Fibroblast of upper back skin (primary cell): ENCODE results near the gene MAP7D1.
A peak's percentile ranks its signal among the peaks of the same experiment; 100 is the strongest.

Experiments used
- DNase-seq: peaks from one replicate; pipeline ENCODE4 v3.0.0-alpha.2; 2013

Gene MAP7D1

DNA sequence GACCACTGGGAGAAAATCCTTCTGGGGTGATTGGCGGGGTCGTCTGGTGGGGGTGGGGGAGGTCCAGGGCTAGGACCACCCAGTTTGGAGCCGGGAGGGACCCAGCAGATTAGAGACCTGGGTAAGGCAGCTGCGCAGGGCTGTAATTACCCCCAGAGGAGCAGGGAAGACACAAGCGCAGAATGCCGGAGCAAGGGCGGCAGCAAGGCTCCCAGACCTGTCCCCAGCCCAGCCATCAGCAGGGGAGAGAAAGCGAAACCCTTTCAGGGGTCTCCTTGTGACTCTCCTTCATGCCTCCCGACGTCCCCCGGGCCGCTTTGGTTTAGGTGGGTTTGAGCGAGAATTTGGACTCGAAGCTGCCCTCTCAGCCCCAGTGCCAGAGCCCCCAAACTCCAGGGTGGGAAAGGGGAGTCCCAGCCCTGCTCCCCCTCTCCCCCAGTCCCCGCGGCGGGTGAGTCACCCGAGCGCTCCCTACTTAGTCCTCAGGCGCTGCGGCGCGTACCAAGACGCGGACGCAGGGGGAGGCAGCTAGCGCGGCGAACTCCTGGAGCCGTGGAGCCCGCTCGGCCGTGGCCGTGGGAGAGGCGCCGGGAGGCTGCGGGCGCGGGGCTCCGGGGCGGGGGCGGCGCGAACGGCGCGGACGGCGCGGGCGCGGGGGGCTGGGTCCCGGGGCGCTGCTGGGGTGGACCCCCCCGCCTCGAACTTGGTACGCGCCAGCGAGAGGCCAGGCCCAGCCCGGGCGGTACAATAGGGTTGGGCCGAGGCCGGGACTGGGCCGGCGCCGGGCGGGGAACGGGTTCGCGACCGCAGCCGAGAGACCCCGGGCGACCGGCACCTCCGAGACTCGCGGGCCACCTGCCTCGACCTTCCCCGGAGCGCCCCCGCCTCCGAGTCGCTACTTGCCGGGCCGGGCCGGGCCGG lies at the start of gene MAP7D1:
Gene MAP7D1, plus strand, starts transcription at position 753 of the 921 bp plus-strand sequence. CDS start 258 bp downstream, outside the sequence.
- DNase-seq: peak; percentile 85

DNA sequence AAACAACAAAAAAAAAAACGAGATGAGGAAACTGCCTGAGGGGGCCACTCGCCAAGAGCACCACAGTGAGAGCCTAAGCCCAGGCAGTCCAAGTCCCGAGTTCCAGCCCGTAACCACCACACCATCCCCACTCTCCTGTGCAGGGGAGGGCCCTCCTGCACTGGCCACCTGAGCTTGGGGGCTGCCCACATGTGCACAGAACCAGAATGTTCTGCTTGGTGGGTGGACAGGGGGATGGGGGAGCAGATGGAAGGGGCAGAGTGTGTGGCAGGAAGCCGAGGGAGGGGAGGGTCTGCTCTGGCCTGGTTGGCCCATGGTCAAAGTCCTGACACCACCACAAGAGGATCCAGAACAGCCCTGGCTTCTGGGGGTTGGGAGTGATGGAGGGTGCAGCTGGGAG lies 49.7 kb upstream of the MAP7D1 start:
- DNase-seq: no peak

DNA sequence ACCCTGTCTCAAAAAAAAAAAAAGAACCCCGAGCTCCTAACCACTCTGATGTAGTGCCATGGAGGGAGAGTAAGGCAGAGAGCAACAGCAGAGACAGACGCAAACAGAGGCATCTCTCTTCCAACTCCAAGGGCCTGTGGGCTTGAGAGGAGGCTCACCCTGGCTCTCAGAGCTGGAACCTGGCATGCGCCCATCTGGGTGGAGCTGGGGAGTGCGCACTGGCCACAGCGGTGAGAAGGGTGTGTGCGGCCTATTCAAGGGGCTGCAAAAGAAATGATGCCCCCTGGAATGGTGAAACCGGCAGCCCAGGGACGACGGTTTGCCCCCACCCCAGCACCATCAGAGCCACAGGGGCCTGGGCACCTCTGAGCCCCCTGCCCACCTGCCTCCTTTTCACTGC lies 48.6 kb upstream of the MAP7D1 start:
- DNase-seq: no peak

DNA sequence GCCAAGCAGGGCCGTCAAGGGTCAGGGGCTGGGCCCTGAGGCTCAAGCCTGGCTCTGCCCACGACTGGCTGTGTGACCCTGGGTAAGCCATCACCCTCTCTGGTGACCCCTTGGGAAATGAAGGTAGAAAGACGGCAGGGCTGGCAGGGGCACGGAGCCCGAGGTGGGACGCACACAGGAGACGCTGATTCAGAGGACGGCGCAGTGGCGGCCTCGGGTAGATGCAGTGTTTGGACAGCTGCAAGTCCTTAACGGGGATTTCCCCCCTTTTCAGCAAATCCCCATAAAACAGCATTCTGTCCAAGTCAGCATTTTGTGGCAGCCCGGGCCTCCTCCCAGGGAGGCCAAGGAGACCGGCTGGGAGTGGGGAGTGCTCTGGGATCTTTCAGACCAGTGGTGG lies 47.6 kb upstream of the MAP7D1 start:
- DNase-seq: peak; percentile 86

DNA sequence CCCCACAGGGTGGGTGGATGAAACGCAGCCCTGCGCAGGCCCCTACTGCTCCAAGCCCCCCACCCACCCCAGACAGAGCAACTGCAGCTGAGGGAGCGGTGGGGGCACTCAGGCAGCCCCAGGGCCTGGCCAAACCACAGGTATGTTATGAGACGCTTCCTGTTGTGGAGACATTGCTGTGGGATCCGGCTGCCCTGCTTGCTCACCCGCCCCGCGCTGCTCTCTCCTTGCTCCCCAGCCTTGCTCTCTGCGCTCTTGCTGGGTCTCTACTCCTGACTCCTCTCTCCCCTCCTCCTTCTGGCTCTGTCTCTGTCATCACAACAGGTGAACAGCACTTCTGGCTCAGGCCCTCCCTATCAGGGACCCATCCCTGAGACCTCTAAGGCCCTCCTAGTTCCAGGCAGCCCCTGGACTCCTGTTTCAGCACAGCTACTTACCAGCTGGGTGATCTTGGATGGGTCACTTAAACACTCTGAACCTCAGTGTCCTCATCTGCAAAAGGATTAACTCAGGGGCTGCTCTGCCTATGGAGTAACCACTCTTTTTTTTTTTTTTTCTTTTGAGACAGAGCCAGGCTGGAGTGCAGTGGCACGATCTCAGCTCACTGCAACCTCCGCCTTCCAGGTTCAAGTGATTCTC lies 46.8 kb upstream of the MAP7D1 start:
- peak; percentile 87 for DNase-seq

DNA sequence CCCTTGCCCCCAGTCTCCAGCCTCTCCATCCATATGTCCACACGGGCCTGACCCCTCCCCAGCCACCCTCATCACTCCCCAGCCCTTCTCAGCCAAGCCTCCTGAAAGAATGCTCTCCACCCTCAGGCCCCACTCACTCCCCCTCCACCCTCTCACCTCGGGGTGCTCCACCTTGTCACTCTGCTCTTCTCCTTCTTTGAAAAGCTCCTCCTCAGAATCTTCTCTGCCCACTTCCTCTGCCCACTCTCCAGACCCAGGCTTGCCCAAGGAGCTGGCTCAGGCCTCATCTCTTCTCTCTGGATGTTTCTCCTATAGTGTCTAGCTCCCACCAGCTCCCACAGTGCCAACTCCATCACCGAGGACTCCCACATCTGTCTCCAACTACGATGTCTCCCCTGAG lies 44.8 kb upstream of the MAP7D1 start:
- DNase-seq: no peak

DNA sequence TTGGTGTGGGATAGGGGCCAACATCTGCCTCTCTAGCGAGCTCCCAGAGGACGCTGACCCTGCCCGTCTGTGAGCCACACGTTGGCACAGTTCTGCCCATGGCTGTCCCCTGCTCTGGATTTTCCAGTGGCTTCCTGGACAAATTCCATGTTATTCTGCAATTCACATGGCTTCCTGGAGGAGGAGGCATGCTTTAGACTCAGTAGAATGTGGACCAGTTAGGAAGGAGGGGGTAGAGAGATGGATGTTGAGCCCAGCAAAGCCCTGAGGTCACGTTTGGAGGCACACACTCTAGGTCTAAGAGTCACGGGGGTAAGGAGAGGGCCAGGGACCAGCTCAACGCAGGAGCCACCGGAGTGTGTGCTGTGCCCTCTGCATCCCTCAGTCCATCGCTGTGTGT lies 43.1 kb upstream of the MAP7D1 start:
- no peak for DNase-seq

DNA sequence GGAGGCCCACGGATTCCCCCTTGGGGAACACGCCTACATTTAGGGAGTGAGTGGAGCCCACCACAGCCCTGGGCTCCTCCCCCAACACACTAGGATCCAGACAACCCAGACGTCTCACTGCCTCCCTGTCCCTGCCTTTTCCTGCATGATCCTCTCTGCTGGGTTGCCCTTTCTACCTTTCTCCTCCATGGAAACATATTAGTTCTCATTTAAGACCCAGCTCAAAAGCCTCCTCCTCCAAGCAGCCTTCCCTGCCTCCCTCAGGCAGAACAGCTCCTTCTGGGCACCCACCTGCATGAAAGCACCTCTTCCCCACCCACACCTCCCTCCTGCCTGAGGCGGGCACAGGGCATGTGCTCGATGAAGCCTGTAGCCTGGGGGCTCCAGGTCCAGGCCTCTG lies 41.6 kb upstream of the MAP7D1 start:
- DNase-seq: no peak

DNA sequence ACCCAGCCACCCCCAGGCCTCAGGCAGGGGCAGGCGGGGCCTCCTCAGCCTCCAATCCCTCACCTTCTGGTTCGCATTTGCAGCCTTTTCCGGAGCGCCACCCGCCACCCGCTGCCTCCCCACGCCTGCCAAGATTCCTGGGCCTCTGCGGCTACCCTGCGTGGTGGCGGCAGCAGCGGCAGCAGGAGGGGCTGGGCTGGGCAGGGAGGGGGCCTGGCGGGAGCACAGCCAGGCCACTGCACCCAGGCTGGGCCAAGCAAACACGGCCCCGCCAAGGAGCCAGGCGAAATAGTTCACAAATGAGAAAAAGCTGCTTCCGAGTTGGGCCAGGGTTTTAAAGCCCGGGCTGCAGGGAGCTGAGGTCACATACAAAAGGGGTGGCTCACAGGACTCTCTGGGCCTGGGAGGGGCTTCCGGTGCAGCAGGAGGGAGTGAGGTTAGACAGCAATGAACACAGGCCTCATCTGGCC lies 40.7 kb upstream of the MAP7D1 start:
- DNase-seq: peak; percentile 90

DNA sequence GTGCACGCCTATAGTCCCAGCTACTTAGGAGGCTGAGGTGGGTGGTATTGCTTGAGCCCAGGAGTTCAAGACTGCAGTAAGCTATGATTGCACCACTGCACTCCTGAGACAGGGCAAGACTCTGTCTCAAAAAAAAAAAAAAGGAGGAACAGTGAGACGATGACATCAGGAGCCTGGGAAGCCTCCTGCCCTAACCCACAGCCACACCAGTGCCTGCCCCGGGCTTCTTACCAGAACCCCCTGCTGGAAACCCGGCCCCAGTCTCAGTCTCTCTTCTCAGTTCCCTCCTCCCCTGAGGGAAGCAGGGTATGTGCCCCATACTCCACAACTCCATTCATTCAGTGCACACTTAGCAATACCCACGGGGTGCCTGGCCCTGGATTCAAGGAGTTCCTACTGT lies 40.0 kb upstream of the MAP7D1 start:
- peak; percentile 61 for DNase-seq

DNA sequence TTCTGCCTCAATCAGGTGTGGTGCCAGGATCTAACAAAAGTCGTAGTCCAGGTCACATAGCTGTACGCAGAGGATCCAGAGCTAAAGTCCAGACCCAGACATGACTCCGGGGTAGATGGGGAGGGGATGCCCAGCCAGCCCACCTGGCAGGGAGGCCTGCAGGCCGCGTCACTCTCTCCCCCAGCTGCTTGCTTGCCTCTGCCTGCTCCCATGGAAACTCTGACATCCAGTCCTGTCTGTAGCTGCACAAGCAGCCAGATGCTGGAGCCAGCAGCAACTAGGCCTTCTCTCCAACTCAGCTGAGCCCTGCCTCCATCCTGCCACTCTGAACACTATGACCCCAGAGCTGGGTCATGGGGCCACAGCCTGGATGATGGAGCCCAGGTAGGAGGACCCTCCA lies 39.1 kb upstream of the MAP7D1 start:
- no peak for DNase-seq

DNA sequence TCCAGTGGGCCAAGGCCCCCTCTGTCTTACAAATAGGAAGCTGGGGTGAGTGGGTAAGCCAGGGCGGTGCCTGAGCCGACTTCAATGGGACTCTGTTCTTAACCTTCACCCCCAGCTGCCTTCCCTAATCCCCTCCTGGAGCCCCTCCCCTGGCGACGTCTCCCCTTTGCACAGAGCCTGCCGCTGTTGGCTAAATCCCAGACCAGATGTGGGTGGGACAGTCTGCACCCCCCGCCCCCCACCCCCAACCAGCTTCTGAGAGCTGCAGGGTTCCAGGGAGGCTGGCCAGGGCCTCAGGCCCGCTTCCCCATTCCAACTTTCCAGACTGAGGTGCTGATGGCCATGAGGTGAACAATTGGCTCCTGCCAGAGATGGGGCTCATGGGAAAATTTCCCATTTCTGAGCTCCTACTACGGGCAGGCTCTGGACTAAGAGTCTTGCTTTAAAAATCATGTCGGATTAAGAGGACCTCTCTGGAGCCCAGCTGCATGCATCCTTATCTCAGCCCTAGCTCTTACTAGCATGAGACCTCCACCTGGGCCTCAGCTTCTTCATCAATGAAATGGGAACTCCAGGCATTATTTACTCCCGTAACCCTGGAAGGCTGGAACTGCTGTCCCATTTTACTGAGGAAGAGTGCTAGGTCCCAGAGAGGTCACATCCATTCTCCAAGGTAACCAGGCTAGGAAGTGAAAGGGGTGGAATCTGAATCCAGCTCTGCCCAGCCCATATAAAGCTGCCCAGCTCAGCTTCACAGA lies 37.3 kb upstream of the MAP7D1 start:
- no peak for DNase-seq

DNA sequence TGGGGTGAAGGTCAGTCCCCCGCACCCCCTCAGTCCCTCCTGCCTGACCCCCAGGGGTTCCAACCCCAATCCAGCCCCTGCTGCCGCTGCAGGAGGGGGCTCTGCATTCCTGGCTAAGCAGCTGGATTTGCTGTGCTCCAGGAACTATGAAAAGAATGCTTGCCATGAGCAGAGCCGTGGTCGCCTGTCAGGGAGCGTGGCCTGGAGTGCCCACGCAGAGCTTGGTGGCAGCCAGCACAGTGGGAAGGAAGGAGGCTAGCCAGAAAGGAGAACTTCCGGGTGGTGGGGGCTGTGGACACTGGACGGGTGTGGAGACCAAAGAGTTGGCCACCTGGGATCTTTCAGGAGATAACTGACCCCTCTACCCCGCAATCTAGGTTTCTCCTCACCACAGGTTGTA lies 36.5 kb upstream of the MAP7D1 start:
- peak; percentile 32 for DNase-seq

DNA sequence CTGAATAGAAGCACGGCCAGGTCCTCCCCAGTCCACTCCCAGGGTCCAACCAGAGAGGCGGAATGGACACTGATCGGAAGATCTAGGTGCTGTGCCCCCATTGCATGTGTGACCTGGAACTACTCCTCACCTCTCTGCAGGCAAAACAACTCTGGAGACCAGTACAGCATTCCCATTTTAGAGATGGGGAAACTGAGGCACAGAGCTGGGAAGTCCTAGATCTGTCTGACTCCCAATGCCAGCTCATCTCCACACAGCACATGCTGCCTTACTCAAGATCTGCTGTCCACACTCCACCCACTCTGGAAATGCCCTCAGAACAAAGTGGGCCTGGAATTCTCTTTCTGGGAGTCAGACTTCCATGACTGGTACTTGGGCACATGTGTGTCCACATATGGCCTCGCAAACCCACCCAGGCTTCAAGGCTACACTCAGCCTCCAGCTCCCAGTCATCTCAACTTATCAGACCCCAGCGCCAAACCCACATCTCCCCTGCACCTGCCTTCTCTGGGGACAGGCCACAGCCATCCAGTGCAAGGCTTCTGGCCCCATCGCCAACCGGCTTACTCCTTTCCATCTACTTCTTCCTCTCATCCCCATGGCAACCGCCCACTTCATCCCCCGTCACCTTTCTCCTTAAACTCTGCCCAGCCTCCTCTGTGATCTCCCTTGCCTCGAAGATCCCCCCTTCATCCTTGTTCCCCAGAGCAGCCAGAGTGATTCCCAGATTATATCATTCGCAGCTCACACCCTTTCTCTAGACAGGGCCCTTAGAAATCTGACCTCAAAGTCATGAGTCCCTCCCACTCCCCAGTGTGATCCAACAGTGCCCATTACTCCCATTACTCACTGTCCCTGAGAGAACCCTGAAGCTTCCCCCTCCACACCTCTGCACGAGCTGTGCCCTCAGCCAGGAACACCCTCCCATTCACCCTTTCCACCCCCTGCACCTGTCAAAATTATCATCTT lies 33.6 kb upstream of the MAP7D1 start:
- DNase-seq: no peak

DNA sequence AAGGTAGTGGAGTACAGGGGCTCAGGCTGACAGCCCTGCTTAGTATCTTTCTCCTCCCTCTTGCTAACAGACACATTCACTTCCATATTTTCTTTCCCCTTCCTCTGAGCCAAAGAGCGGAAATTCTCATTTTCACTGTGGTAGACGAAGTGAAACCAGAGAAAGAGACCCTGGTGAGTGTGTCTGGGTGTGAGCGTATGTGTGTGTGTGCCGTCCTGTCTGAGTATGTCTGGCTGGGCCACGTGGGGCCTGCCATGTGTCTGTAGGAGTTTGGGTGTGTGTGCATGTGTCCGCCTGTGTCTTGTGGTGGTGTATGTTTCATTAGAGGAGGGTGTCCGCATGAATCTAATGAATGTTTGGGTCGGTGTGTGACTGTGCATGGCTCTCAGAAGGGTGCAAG lies 32.6 kb upstream of the MAP7D1 start:
- DNase-seq: peak; percentile 50

DNA sequence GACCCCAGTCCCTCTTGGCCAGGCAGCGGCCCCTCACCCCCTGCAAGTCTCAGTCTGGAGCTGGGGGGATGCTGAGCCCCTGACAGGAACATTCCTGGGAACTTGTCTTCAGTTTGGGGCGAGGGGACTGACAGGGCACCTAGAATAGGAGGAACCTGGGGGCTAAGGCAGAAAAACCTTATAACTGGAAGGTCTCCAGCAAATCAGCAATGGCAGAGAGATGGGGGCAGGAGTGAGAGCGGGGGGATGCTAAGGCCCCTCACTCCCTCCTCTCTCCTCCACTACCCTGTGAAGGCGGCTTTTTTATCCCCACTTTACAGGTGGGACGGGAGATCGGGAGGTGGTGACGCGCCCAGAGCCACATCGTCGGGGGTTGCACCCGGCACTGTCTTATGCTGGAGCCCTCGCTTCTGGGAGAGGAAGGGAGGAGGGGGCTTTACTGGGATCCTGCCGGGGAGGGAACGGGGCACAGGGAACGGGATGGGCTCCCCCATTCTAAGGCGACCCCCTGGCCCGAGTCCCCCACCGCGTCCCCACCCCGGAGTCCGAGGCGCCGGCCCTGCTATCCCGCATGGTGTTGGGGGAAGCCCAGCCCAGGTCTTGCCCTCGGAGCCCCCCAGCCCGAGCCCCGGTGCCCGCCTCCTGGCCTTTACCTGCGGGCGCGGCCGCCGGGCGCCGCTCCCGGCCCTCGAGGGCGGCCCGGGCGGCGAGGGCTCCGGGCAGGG lies 31.4 kb upstream of the MAP7D1 start:
- DNase-seq: no peak

DNA sequence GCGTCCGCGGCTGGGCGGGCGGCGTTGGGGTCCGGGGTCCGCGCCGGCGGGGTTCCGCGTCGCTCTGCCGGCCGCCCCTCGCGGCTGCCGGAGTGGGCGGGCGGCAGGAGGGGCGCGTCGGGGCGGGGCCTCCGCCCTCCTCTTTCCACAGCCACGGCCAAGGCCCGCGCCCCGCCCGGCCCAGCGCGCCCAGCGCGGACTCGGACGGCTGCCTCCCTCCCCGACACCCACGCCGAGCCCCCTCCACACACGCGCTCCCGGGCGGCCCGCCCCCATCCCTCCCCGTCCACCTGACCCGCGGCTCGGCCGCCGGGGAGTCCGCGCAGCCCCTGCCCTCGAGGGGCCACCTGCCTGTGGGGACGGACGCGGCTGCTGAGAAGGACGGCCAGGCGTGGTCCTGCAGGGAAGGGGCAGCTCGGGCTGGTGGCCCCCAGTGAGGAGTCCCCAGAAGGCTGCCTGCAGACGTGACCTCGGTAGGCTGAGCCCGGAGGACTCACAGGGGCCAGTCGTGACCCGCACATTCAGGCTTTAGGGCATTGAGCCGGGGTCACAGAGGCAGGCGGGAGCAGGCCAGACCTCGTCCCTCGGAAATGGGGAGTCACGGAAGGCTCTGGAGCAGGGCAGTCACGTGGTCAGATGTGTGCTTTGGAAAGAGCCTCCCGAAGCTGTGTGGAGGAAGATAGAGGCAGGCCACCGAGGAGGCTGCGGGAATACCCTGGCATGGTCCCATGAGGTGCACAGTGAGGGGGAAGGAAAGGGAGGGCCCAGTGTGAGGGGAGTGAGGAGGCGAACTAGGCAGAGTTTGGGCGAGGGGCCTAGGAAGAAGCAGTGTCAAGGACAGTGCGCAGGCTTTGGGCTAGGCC lies 30.6 kb upstream of the MAP7D1 start, which contains the start of gene COL8A2:
Gene COL8A2, minus strand, starts transcription at position 94 of the 863 bp plus-strand sequence. CDS start 24,980 bp downstream, outside the sequence.
- no peak for DNase-seq

DNA sequence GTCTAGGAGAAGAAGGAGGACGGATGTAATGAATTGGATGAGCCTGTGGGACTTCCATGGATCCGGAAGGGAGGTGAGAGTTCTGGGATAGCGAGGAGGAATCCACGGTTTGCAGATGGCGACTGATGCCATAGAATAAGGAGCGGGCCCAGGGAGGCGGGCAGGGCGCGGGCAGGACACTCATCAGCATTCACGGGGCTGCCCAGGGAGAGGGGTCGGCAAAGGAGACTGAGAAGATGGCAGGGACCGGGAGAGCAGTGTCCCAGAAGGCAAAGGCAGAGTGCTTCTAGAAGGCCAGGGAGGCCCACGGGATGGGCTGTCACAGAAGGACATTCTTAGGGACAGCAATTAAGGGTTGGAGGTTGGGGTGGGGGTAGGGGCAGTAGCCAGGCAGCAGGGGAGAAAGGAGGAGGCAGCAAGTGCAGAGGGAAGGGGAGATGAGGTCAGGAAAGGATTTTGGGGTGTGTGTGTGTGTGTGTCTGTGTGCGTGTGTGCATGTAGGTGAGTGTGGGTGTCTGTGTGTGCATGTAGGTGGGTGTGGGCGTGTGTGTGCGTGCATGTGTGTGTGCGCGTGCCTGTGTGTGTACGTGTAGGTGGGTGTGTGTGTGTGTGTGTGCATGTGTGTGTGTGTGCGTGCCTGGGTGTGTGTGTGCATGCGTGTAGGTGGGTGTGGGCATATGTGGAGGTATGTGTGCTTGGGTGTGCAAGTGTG lies 29.8 kb upstream of the MAP7D1 start:
- DNase-seq: no peak

DNA sequence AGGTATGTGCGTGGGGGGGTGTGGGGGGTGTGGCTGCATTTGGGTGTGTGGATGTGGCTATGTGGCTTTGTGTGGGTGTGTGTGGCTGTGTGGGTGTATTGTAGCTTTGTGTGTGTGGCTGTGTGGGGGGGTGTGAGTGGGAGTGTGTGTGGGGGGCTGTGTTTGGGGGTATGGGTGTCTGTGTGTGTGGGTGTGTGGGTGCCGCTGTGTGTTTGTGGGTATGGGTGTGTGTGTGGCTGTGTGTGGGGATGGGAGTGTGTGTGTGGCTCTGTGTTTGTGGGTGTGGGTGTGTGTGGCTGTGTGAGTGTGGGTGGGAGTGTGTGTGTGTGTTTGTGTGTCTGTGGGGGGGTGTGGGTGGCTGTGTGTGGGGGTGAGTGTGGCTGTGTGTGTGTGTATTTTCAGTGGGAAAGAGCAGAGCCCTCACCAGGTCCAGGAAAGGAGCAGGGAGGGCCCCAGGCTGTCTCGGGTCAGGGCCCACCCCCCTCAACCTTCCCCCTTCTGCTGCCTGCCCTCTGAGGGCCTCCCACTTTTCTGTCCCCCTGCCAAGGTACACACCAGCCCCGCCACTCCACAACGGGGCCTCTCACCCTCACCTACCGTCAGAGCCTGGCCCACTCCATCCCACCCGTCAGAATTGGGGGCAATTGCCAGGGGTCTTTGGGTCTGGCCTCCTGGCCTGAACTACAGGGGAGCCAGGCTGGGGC lies 29.0 kb upstream of the MAP7D1 start:
- DNase-seq: no peak
